Raji (cell line): ENCODE measurements around the gene HSD17B3.

ENCODE experiments used
- POLR2A ChIP-seq: IDR thresholded peaks from 2 replicates; pipeline ENCODE4 v1.6.1; 2011; ENCODE audit warnings: low read depth, low read length, control low read depth; ENCODE audit not compliant: insufficient read depth

HSD17B3 gene

GRCh38 chr9:96219026-96219899 is 82.7 kb downstream of the HSD17B3 start:
- TF ChIP-seq POLR2A: no peak

- TF ChIP-seq POLR2A: no peak
Measured at GRCh38 chr9:96217754-96218693, 84.0 kb downstream of the HSD17B3 start.

- no peak for TF ChIP-seq POLR2A
Measured at GRCh38 chr9:96217294-96217707, 84.7 kb downstream of the HSD17B3 start.

GRCh38 chr9:96216583-96216982 is 85.4 kb downstream of the HSD17B3 start:
- no peak for TF ChIP-seq POLR2A

- no peak for TF ChIP-seq POLR2A
Measured at GRCh38 chr9:96215841-96216240, 86.1 kb downstream of the HSD17B3 start.

- TF ChIP-seq POLR2A: no peak
Measured at GRCh38 chr9:96214635-96215034, 87.3 kb downstream of the HSD17B3 start.

GRCh38 chr9:96209407-96210271 is 92.3 kb downstream of the HSD17B3 start:
- no peak for TF ChIP-seq POLR2A

GRCh38 chr9:96206156-96206751 is 95.7 kb downstream of the HSD17B3 start:
- TF ChIP-seq POLR2A: no peak

GRCh38 chr9:96204853-96205252 is 97.1 kb downstream of the HSD17B3 start:
- TF ChIP-seq POLR2A: no peak

GRCh38 chr9:96203867-96204501 is 98.0 kb downstream of the HSD17B3 start:
- TF ChIP-seq POLR2A: no peak

- no peak for TF ChIP-seq POLR2A
Measured at GRCh38 chr9:96202971-96203780, 98.8 kb downstream of the HSD17B3 start.

- no peak for TF ChIP-seq POLR2A
Measured at GRCh38 chr9:96201140-96201539, 100.8 kb downstream of the HSD17B3 start.

- no peak for TF ChIP-seq POLR2A
Measured at GRCh38 chr9:96199006-96199405, 103.0 kb downstream of the HSD17B3 start.
